AG08395 (cell line): Measurements from ENCODE around the gene EXOC7.

Experiments used
- DNase-seq: peaks from one replicate; pipeline ENCODE4 v3.0.0; 2012; ENCODE audit warnings: mixed read lengths, low spot score

Gene EXOC7

GRCh38 chr17:76036497-76037261 is 66.9 kb downstream of the EXOC7 start:
- DNase-seq, result no peak

GRCh38 chr17:76034428-76035350 is 68.9 kb downstream of the EXOC7 start:
- no peak for DNase-seq

GRCh38 chr17:76033139-76033538 is 70.4 kb downstream of the EXOC7 start:
- DNase-seq, result no peak

GRCh38 chr17:76032780-76033108 is 70.8 kb downstream of the EXOC7 start:
- no peak for DNase-seq

GRCh38 chr17:76032073-76032779 is 71.4 kb downstream of the EXOC7 start:
- no peak for DNase-seq
